Fibroblast of skin of right biceps (primary cell): ENCODE data around the gene CTSS.

ENCODE experiments used
- DNase-seq: peaks from one replicate; pipeline ENCODE4 v3.0.0-alpha.2; 2013

Gene CTSS

GRCh38 chr1:150696590-150696989, 69.0 kb downstream of the CTSS start:
- DNase-seq, result no peak

GRCh38 chr1:150696162-150696561, 69.4 kb downstream of the CTSS start:
- no peak for DNase-seq

- no peak for DNase-seq
Measured at GRCh38 chr1:150695561-150695960, 70.0 kb downstream of the CTSS start.

DNA sequence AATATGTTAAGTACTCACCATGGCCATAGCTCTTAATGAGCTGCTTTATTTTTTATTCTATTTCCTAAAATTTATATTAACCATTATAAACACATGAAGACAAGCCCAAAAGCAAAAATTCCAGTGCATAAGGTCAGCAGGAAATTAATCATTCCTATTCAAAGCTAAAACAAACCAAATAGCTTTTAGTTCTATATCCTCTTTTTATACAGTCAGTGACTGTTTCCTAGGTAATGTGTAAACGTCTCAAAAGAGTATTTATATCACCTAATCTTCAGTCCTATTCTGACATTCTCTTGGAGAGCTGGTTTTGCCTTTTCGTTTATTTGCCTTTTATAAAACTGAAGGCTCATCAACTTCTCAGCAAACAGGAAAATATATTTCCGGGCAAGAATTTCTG, 72.9 kb downstream of the CTSS start:
- DNase-seq, result no peak

- no peak for DNase-seq
Measured at GRCh38 chr1:150688763-150689162, 76.8 kb downstream of the CTSS start.

GRCh38 chr1:150686275-150686674, 79.3 kb downstream of the CTSS start:
- no peak for DNase-seq

DNA sequence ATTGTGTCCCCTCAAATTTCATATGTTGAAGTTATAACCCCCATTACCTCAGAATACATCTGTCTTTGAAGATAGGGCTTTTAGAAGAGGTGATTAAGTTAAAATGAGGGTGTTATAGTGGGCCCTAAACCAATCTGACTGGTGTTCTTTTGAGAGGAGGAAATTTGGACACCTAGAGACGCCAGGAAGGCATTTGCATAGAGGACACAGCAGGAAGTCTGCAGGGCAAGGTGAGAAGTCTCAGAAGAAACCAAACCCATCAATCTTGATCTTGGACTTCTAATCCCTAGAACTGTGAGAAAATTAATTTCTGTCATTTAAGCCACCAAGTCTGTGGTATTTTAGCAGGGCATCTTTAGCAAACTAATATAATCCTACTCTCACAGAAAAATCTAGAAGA, 81.7 kb downstream of the CTSS start:
- DNase-seq, result no peak
